Measurements from ENCODE around the gene GINS2.

- TF ChIP-seq CTCF (conservative IDR thresholded peaks at IDR 0.05; ENCODE audit: low read depth, low read length): no peak
- TF ChIP-seq EZH2 (IDR thresholded peaks at IDR 0.05; ENCODE audit: borderline replicate concordance, low read depth, low read length, poor library complexity, severe bottlenecking): no peak
Observed at GRCh38 chr16:85644093-85644712, 44.6 kb downstream of the GINS2 start.

Measured in A673 (cell line).